8988T (cell line): ENCODE data around the gene GLRX3.
"Not testable (repeated sequence)": the region's sequence is repeated elsewhere in the genome, so short reads cannot be mapped to it uniquely, and the experiment has no call there.

ENCODE experiments used
- DNase-seq: peaks from one replicate; pipeline ENCODE4 v3.0.0; 2011

GLRX3 gene

GRCh38 chr10:130190055-130190736 lies 54.0 kb downstream of the GLRX3 start:
- peak; percentile 93 for DNase-seq

GRCh38 chr10:130190737-130191115 lies 54.5 kb downstream of the GLRX3 start:
- DNase-seq: no peak

GRCh38 chr10:130191380-130191779 lies 55.2 kb downstream of the GLRX3 start:
- DNase-seq: no peak

GRCh38 chr10:130192276-130192848 lies 56.2 kb downstream of the GLRX3 start:
- no peak for DNase-seq

GRCh38 chr10:130193033-130193432 lies 56.8 kb downstream of the GLRX3 start:
- no peak for DNase-seq

- no peak for DNase-seq
Measured at GRCh38 chr10:130193493-130194193, 57.5 kb downstream of the GLRX3 start.

- no peak for DNase-seq
Measured at GRCh38 chr10:130194194-130194990, 58.2 kb downstream of the GLRX3 start.

GRCh38 chr10:130194991-130195645 lies 58.9 kb downstream of the GLRX3 start:
- DNase-seq: no peak

- DNase-seq: no peak
Measured at GRCh38 chr10:130195746-130196294, 59.6 kb downstream of the GLRX3 start.

- no peak for DNase-seq
Measured at GRCh38 chr10:130196511-130197487, 60.6 kb downstream of the GLRX3 start.

GRCh38 chr10:130198651-130199050 lies 62.5 kb downstream of the GLRX3 start:
- DNase-seq: no peak

- no peak for DNase-seq
Measured at GRCh38 chr10:130200179-130201042, 64.2 kb downstream of the GLRX3 start.

GRCh38 chr10:130201043-130201380 lies 64.8 kb downstream of the GLRX3 start:
- no peak for DNase-seq

- not testable (repeated sequence) for DNase-seq
Measured at GRCh38 chr10:130202150-130202549, 66.0 kb downstream of the GLRX3 start.

GRCh38 chr10:130202984-130203621 lies 66.9 kb downstream of the GLRX3 start:
- no peak for DNase-seq

- DNase-seq: no peak
Measured at GRCh38 chr10:130203626-130204025, 67.4 kb downstream of the GLRX3 start.

GRCh38 chr10:130206216-130206737 lies 70.1 kb downstream of the GLRX3 start:
- DNase-seq: no peak

GRCh38 chr10:130207205-130207604 lies 71.0 kb downstream of the GLRX3 start:
- DNase-seq: no peak

- DNase-seq: no peak
Measured at GRCh38 chr10:130208807-130209206, 72.6 kb downstream of the GLRX3 start.

GRCh38 chr10:130212746-130213145 lies 76.6 kb downstream of the GLRX3 start:
- no peak for DNase-seq
